B cell (primary cell): Measurements from ENCODE around the gene SPTLC2. TPM values are rescaled to one million over a fixed set of nuclear protein-coding genes. Genes with fewer than 3 reads are reported as not detected.

ENCODE experiments used
- ATAC-seq: fragments of 200-7000 bp; cut with Tn5 transposase; one replicate; pipeline ENCODE4 v1.10.0; 2021; ENCODE audit warnings: low read depth, mild to moderate bottlenecking, moderate number of reproducible peaks, moderate library complexity
- CTCF ChIA-PET: fragments of 350-600 bp; sonication (Branson Sonifier 250); formaldehyde crosslinking; loops from one replicate; lab custom pipeline; 2021; ENCODE audit warnings: antibody characterized with exemption, inconsistent platforms; lab: Charles Lee
- POLR2A ChIA-PET: fragments of 350-600 bp; sonication (Branson Sonifier 250); formaldehyde crosslinking; loops from one replicate; lab custom pipeline; 2021; ENCODE audit warnings: antibody characterized with exemption; lab: Charles Lee
- DNase-seq: peaks from one replicate; pipeline ENCODE4 v3.0.0; 2013
- H2AFZ ChIP-seq: 2 replicates; pipeline ENCODE4 v1.6.1; 2012; ENCODE audit warnings: mild to moderate bottlenecking, low read depth, low read length; ENCODE audit not compliant: insufficient read depth, poor library complexity, severe bottlenecking
- H3K27ac ChIP-seq, 2 donors: 1 replicate in 1 of 2; 2 replicates in 1 of 2; pipeline ENCODE4 v1.5.1; 2012 to 2013; ENCODE audit warnings: low read length in 2 of 2, mild to moderate bottlenecking in 2 of 2, moderate library complexity in 1 of 2
- H3K27me3 ChIP-seq, 4 experiments: fragments of 200-600 bp in 1 of 4; sonication (generic) in 1 of 4; replicated peaks in 1 of 4; 1 replicate in 2 of 4; 2 replicates in 2 of 4; pipeline versions ENCODE4 v1.6.1 to v1.7.0; 2013 to 2016; ENCODE audit warnings: low read length in 3 of 4, mild to moderate bottlenecking in 2 of 4, mixed read lengths in 1 of 4, moderate library complexity in 1 of 4; ENCODE audit not compliant: insufficient read depth in 4 of 4, control insufficient read depth in 3 of 4; ENCODE audit errors: control extremely low read depth in 1 of 4
- H3K36me3 ChIP-seq, 2 experiments: replicated peaks in 1 of 2; 1 replicate in 1 of 2; 2 replicates in 1 of 2; pipeline versions ENCODE4 v1.6.1 to v1.7.1; 2013; ENCODE audit warnings: low read length in 1 of 2; ENCODE audit not compliant: insufficient read depth in 2 of 2, control insufficient read depth in 1 of 2; ENCODE audit errors: control extremely low read depth in 1 of 2, extremely low read depth in 1 of 2
- H3K4me1 ChIP-seq, 2 donors: fragments of 200-600 bp in 1 of 2; sonication (generic) in 1 of 2; 1 replicate in 1 of 2; 2 replicates in 1 of 2; pipeline versions ENCODE4 v1.5.1 to v1.6.1; 2013 to 2017; ENCODE audit warnings: low read length in 2 of 2; ENCODE audit not compliant: control insufficient read depth in 2 of 2, insufficient read depth in 2 of 2
- H3K4me2 ChIP-seq: replicated peaks from 2 replicates; pipeline ENCODE3; 2012; ENCODE audit warnings: mild to moderate bottlenecking, low read depth, low read length; ENCODE audit not compliant: poor library complexity, severe bottlenecking
- H3K4me3 ChIP-seq, 5 experiments: fragments of 200-600 bp in 1 of 5; sonication (generic) in 1 of 5; 1 replicate in 3 of 5; 2 replicates in 2 of 5; pipeline versions ENCODE4 v1.5.1 to v1.7.0; 2011 to 2016; ENCODE audit warnings: low read length in 4 of 5, mild to moderate bottlenecking in 4 of 5, low read depth in 2 of 5, control low read depth in 1 of 5, moderate library complexity in 1 of 5; ENCODE audit not compliant: insufficient read depth in 1 of 5; ENCODE audit errors: control extremely low read depth in 1 of 5, extremely low read depth in 1 of 5
- H3K79me2 ChIP-seq: fragments of 200-600 bp; sonication (generic); one replicate; pipeline ENCODE4 v1.6.0; 2016; ENCODE audit warnings: low read length; ENCODE audit not compliant: control insufficient read depth, insufficient read depth
- H3K9ac ChIP-seq: fragments of 200-600 bp; sonication (generic); 2 replicates; pipeline ENCODE4 v1.6.1; 2017; ENCODE audit warnings: mild to moderate bottlenecking, low read length, moderate library complexity
- H3K9me3 ChIP-seq, 3 donors: one replicate each; pipeline versions ENCODE4 v1.6.1 to v1.7.1; 2013; ENCODE audit warnings: low read length in 2 of 3; ENCODE audit not compliant: control insufficient read depth in 2 of 3, insufficient read depth in 1 of 3; ENCODE audit errors: control extremely low read depth in 1 of 3
- H4K20me1 ChIP-seq: 2 replicates; pipeline ENCODE4 v1.6.0; 2012; ENCODE audit warnings: mild to moderate bottlenecking, low read length; ENCODE audit not compliant: insufficient read depth, control insufficient read depth, poor library complexity, severe bottlenecking
- H3K27ac Mint-ChIP-seq: one replicate; pipeline ENCODE4 v1.8.0; 2021; ENCODE audit warnings: mixed read lengths
- H3K27me3 Mint-ChIP-seq: one replicate; pipeline ENCODE4 v1.8.0; 2021; ENCODE audit warnings: mixed read lengths
- H3K4me1 Mint-ChIP-seq: one replicate; pipeline ENCODE4 v1.8.0; 2021; ENCODE audit warnings: mixed read lengths
- H3K4me3 Mint-ChIP-seq: one replicate; pipeline ENCODE4 v1.8.0; 2021; ENCODE audit warnings: mixed read lengths
- H3K9me3 Mint-ChIP-seq: one replicate; pipeline ENCODE4 v1.8.0; 2022; ENCODE audit warnings: mixed read lengths; ENCODE audit not compliant: insufficient read depth
- CTCF ChIP-seq: fragments of 200-600 bp; IDR thresholded peaks from one replicate; pipeline ENCODE4 v1.8.0; 2022; ENCODE audit warnings: antibody characterized with exemption, mild to moderate bottlenecking
- EZH2 ChIP-seq: IDR thresholded peaks from 2 replicates; pipeline ENCODE4 v1.6.1; 2012; ENCODE audit warnings: borderline replicate concordance, low read depth, mild to moderate bottlenecking, moderate library complexity, low read length; ENCODE audit not compliant: insufficient read depth, poor library complexity, severe bottlenecking
- WGBS: methylation state at CpG from one replicate; pipeline ENCODE4 v1.1.5; 2013; ENCODE audit warnings: missing lambda C conversion rate; ENCODE audit not compliant: insufficient coverage; 5-methylcytosine and 5-hydroxymethylcytosine counted together
- intact Hi-C: fragments of 100-400 bp; cut with micrococcal nuclease; formaldehyde crosslinking; loops from one replicate; pipeline ENCODE4 v1.10.0; 2022
- polyA plus RNA-seq: library from polyadenylated mRNA; depleted of rRNA; stranded (reverse); fragments of >200 nt; gene quantifications from 2 replicates; pipeline ENCODE4 v1.2.3, GENCODE V29; 2012
- total RNA-seq, 2 donors: library from RNA; stranded (reverse); fragments of 120-200 nt in 1 of 2; gene quantifications; 1 replicate in 1 of 2; 2 replicates in 1 of 2; pipeline versions ENCODE4 v1.2.3 to v1.2.4, GENCODE V29; 2013 to 2022

Gene SPTLC2
- total and polyA plus RNA-seq, 2 donors (not counting 1 experiment from before 2014, with no cell fraction given), result 9.4 to 41.4 TPM

- H3K27me3 Mint-ChIP-seq, result no peaks in the 10 kb centered on the region
- H3K27ac ChIP-seq, result no peak overlapping the region
- TF ChIP-seq EZH2 (no peak), CTCF (no peak)
- no peak overlapping the region for H2AFZ ChIP-seq
- POLR2A ChIA-PET, result no interaction called here
- H3K4me1 Mint-ChIP-seq, result no peaks in the 10 kb centered on the region
- 90% methylated on average over 4 of the region's 6 CpGs for WGBS
- intact Hi-C loops, result no loop called here
- no peaks in the 10 kb centered on the region for H4K20me1 ChIP-seq
- no peaks in the 10 kb centered on the region for H3K27me3 ChIP-seq
- H3K9me3 ChIP-seq, result no peaks in the 10 kb centered on the region
- no peaks in the 10 kb centered on the region for H3K36me3 ChIP-seq
- no peak overlapping the region for H3K4me2 ChIP-seq
- CTCF ChIA-PET, result no interaction called here
- no peak for DNase-seq
- H3K4me1 ChIP-seq, result no peaks in the 10 kb centered on the region
- no peaks in the 10 kb centered on the region for H3K9me3 Mint-ChIP-seq
- ATAC-seq, result no peak
- no peak overlapping the region for H3K27ac Mint-ChIP-seq
- H3K4me3 Mint-ChIP-seq, result no peak overlapping the region
- no peaks in the 10 kb centered on the region for H3K79me2 ChIP-seq
- H3K9ac ChIP-seq, result no peak overlapping the region
- no peak overlapping the region for H3K4me3 ChIP-seq
Observed at GRCh38 chr14:77489041-77489440, 127.4 kb downstream of the SPTLC2 start.

GRCh38 chr14:77488558-77488957 is 127.9 kb downstream of the SPTLC2 start:
- H4K20me1 ChIP-seq, result no peaks in the 10 kb centered on the region
- ATAC-seq, result no peak
- intact Hi-C loops, result no loop called here
- H3K36me3 ChIP-seq, result no peaks in the 10 kb centered on the region
- no peak for DNase-seq
- H3K9me3 ChIP-seq, result no peaks in the 10 kb centered on the region
- H3K9ac ChIP-seq, result no peak overlapping the region
- Mint-ChIP-seq H3K27ac (no peak overlapping the region), H3K4me1 (no peaks in the 10 kb centered on the region), H3K9me3 (no peaks in the 10 kb centered on the region), H3K4me3 (no peak overlapping the region), H3K27me3 (no peaks in the 10 kb centered on the region)
- no peak overlapping the region for H3K4me2 ChIP-seq
- H2AFZ ChIP-seq, result no peak overlapping the region
- POLR2A ChIA-PET, result no interaction called here
- no peaks in the 10 kb centered on the region for H3K79me2 ChIP-seq
- H3K27ac ChIP-seq, result no peak overlapping the region
- no peak overlapping the region for H3K4me3 ChIP-seq
- TF ChIP-seq CTCF (no peak), EZH2 (no peak)
- H3K4me1 ChIP-seq, result no peaks in the 10 kb centered on the region
- WGBS, result 78% methylated on average over 4 of the region's 7 CpGs
- H3K27me3 ChIP-seq, result no peaks in the 10 kb centered on the region
- CTCF ChIA-PET, result no interaction called here
